CD1c-positive myeloid dendritic cell (primary cell): ENCODE data around the gene EPM2AIP1.
"Not testable (repeated sequence)": the region's sequence is repeated elsewhere in the genome, so short reads cannot be mapped to it uniquely, and the experiment has no call there.

Experiments
- DNase-seq: peaks from one replicate; pipeline ENCODE4 v3.0.0-alpha.2; 2016; ENCODE audit errors: extremely low spot score

Gene EPM2AIP1

DNA sequence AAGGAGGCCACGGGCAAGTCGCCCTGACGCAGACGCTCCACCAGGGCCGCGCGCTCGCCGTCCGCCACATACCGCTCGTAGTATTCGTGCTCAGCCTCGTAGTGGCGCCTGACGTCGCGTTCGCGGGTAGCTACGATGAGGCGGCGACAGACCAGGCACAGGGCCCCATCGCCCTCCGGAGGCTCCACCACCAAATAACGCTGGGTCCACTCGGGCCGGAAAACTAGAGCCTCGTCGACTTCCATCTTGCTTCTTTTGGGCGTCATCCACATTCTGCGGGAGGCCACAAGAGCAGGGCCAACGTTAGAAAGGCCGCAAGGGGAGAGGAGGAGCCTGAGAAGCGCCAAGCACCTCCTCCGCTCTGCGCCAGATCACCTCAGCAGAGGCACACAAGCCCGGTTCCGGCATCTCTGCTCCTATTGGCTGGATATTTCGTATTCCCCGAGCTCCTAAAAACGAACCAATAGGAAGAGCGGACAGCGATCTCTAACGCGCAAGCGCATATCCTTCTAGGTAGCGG lies at the start of gene EPM2AIP1:
TSS of gene EPM2AIP1 (minus strand) at position 326 of the 520 bp plus-strand sequence. CDS start at position 272, 54 bp downstream.
- DNase-seq: no peak

DNA sequence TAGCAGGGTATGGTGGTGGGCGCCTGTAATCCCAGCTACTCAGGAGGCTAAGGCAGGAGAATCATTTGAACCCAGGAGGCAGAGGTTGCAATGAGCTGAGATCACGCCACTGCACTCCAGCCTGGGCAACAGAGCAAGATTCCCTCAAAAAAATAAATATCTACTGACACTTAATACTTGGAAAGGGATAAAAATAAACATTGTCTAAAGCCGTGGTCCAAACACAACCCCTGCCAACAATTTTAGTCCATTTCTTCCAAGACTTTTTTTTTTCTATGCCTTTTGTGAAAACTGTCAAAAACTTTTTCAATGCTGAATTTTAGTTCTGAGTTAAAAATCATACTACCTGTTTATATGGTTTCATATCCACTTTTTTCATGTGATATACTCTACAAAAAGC lies 49.8 kb upstream of the EPM2AIP1 start:
- DNase-seq: not testable (repeated sequence)

GRCh38 chr3:37041546-37042195 lies 48.7 kb upstream of the EPM2AIP1 start:
- DNase-seq: no peak

DNA sequence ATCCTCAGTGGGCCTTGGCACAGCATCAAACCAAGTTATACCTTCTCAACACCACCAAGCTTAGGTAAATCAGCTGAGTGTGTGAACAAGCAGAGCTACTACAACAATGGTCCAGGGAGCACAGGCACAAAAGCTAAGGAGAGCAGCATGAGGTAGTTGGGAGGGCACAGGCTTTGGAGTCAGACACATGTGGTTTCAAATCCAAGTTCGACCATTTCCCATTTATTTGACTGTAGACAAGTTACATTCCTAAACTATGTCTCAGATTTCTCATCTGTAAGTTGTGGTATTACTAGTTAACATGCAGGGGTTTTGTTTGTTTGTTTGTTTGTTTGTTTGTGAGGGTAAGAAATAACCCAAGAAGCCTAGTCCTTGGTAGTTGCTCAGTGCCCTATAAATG lies 47.3 kb upstream of the EPM2AIP1 start:
- no peak for DNase-seq

GRCh38 chr3:37039161-37039846 lies 46.4 kb upstream of the EPM2AIP1 start:
- no peak for DNase-seq

- no peak for DNase-seq
These were observed 44.4 kb upstream of the EPM2AIP1 start for GRCh38 chr3:37037352-37037751.

- DNase-seq: no peak
These were observed 40.0 kb upstream of the EPM2AIP1 start for GRCh38 chr3:37032961-37033360.

DNA sequence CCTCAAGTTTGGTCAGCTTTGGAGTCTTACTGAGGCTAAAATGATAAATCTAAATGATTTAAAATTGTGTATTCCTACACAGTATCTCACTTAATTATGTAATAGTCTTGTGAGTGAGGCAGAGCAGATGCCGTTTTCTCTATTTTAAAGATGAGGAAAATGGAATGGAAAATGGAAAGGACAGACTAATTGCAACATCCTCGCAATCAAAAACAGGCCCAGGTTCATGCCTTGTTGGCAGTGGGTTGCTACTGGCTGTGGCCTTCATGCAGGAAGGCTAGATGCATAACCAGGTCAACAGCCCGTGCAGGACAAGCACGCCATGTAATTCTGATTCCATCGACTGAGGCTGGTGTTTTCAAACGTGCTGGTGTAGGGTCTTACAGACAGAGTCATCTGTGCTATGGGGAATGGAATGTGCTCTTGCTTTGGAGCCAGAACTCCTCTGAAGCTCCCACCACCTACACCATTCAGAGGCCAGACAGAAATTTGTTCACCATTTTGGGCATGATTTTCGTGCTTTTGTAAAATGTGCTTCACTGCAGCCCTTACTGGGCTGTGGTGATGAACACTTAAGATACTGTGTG lies 38.3 kb upstream of the EPM2AIP1 start:
- no peak for DNase-seq

DNA sequence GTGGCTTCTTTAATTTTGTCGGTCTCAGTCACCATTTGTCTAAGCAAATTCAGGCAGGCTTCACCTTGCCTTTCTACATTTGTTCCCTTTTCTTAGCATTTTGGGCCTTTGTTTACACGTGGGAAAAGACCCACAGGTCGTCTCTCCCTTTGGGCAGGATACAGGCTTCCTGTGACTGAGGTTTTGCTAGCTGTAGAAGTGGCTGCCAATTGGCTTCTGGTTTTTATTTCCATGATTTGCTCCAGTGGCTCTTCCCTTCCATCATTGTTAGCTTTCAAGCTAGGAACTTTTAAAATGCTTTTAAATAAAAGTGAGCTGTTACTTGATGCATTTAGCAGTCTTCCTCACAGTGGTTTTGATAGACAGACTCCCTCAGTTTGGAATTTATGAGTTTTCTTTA lies 37.7 kb upstream of the EPM2AIP1 start:
- DNase-seq: no peak

DNA sequence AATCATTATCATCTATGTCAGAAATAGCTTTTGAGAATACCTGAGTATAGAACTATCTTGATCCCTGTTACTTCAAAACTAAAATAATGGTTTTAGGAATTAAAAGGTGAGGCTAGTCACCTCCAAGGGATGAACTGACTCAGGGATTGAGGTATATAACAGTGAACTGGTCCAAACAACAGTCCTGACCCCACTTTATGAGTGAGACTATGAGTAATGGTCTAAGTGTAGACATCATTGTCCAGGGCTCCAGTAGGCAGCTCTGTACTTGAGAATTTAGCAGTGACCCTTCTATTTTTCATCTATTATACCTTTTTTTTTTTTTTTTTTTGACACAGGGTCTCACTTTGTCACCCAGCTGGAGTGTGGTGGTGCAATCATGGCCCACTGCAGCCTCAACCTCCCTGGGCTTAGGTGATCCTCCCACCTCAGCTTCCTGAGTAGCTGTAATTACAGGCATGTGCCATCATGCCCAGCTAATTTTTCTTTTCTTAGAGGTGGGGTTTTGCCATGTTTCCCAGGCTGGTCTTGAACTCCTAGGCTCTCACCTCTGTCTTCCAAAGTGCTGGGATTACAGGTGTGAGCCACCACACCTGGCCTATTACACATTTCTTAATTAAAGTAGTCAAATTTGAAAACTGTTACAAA lies 36.7 kb upstream of the EPM2AIP1 start:
- no peak for DNase-seq

GRCh38 chr3:37029111-37029510 lies 36.2 kb upstream of the EPM2AIP1 start:
- DNase-seq: no peak

DNA sequence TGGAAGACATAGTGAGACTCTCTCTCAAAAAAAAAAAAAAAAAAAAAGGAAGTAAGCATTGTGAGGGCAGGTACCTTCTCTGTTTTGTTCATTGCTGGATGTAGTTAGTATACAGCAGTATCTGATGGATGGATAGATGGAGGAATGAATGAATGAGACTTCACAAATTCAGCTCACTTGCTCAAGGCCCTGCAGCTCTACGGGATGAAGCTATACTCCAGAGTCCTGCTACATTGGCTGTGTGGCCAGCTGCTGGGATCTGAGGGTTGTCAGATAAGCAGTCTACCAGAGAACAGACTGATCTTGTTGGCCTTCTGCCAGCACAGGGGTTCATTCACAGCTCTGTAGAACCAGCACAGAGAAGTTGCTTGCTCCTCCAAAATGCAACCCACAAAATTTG lies 35.4 kb upstream of the EPM2AIP1 start:
- no peak for DNase-seq

DNA sequence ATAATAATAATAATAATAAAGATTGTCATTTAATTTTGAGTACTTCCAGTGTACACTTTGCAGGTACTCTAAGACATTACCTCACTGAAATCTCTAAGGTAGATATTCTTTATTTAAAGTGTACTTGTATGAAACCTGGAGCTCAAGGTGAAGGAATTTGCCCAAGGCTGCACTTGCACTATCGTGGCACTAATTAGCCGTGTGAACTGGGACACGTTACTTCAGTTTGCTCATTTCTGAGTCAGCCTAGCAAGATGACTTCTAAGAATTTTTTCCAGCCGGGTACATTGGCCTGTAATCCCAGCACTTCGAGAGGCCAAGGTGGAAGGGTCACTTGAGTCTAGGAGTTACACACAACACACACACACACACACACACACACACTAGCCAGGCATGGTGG lies 33.9 kb upstream of the EPM2AIP1 start:
- no peak for DNase-seq

- no peak for DNase-seq
These were observed 32.8 kb upstream of the EPM2AIP1 start for GRCh38 chr3:37025561-37026335.

DNA sequence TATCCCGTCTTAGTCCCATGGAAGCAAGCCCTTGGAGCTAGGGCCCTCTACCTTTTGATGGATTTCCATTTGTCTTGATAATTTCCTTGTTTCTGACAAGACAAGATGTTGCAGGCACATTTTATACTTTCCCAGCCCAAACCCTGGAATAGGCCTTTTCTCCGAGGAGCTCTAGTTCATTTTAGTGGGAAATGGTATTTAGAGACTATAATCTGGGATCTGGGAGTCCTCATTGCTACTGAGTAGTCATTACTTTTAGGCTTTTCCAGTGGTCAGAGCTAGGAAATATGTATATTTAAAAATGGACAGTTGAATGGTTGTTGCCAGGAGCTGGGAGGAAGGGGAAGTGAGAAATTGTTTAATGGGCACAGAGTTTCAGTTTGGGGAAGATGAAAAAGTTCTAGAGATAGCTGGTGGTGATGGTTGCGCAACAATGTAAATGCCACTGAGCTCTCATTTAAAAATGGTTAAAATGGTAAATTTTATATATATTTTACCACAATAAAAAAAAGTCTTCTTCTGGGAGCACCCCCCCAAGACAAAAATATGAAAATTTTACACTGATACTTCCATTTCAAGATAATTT lies 32.0 kb upstream of the EPM2AIP1 start:
- DNase-seq: peak; percentile 77

DNA sequence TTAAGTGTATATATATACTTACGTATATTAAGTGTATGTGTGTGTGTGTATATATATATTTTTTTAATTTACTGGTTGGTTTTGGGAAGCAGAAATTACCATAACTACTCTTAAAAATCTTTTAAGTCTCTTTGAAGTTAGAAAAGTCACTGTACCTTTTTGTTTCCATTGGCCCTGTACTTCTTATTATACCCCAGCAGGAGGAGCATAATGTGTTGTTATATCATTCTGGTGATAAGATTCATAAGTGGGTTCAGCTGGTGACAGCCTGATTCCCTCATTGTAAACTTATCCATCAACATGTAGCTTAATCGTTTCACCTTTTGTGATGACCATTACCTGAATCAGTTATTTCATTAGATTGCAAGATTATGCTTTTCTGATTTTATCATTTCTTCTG lies 31.2 kb upstream of the EPM2AIP1 start:
- DNase-seq: no peak

GRCh38 chr3:37017683-37018082 lies 24.8 kb upstream of the EPM2AIP1 start:
- DNase-seq: no peak

GRCh38 chr3:37016903-37017302 lies 24.0 kb upstream of the EPM2AIP1 start:
- DNase-seq: no peak

GRCh38 chr3:37015642-37016041 lies 22.7 kb upstream of the EPM2AIP1 start:
- no peak for DNase-seq

DNA sequence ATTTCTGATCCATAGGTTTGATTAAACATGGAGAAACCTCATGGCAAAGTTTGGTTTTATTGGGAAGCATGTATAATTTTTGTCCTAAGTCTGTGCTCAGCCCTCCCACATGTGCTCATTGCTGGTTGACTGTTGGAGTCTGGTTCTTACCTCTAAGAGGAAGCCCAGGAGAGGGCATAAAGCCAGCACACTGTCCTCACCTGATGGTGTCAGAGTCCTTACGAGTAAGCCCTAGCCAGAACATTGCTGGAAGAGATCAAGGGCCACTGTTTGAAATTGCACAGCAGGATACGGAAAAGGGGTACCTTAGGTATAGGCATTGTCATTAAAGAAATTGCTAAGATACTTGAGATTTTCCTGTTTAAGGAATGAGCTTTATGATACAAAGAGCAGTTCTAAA lies 21.7 kb upstream of the EPM2AIP1 start:
- DNase-seq: no peak
